ENCODE results near the gene FNIP2. TPM values are rescaled to one million over a fixed set of nuclear protein-coding genes. Genes with fewer than 3 reads are reported as not detected.

FNIP2 gene
- total and polyA plus RNA-seq, 9 of the 15 experiments (the other 6 are each of a cell fraction or from before 2014, with no cell fraction given) = 1.7 to 15.5 (median 8.3) TPM

DNA sequence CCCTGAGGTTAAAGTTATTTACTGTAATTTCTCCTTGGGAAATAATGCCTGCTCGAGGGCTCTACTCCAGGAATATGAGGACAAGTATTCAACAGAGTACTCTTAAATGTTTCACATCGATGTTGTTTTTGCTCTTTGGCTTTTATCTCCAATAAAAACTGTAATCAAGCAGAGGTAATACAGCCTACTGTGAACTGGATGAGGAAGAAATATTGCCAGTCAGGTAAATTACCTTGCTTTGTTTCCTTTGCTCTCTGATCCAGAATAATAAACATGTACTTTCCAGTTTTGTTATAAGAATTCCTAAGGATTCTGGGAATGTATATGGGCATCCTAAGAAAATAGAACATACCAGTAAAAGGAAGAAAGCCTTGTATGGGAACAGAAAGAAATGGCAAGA lies 60.4 kb downstream of the FNIP2 start:
- H3K9ac ChIP-seq (ENCODE audit: insufficient read depth in 1 of 2, low read depth in 2 of 2, low read length in 2 of 2) = no peak overlapping the region
- H3K9me3 ChIP-seq (replicated peaks; ENCODE audit: control insufficient read depth, insufficient read depth, low read depth, low read length) = no peaks in the 10 kb centered on the region
- no peak overlapping the region for H3K4me3 ChIP-seq
- H3K4me2 ChIP-seq (ENCODE audit: insufficient read depth, low read length) = no peak overlapping the region
- peaks cover 7 to 39% of the 10 kb centered on the region in 2 experiments; a peak in 4 of 5 replicates for H3K4me1 ChIP-seq (replicated peaks in 1 of 2; ENCODE audit: control insufficient read depth in 2 of 2, insufficient read depth in 2 of 2, low read length in 2 of 2)
- whole genome bisulfite sequencing (ENCODE audit: insufficient coverage, low coverage, missing lambda C conversion rate) = 62% methylated on average over 2 of the region's 2 CpGs
- no peak for ATAC-seq
- H3K27me3 ChIP-seq (ENCODE audit: control insufficient read depth in 2 of 2, insufficient read depth in 2 of 2, low read length in 2 of 2) = no peaks in the 10 kb centered on the region; a peak in 1 of 5 replicates
- ChIA-PET CTCF (ENCODE audit: low intra/inter-chr PET ratio) (no interaction called here), POLR2A (no interaction called here)
- H3K79me2 ChIP-seq (ENCODE audit: control insufficient read depth, insufficient read depth, low read length) = no peaks in the 10 kb centered on the region
- no TSS peak for BruUV-seq (replicated peaks)
- H3K36me3 ChIP-seq (ENCODE audit: control insufficient read depth, insufficient read depth, low read length) = peaks cover 17% of the 10 kb centered on the region
- H4K20me1 ChIP-seq (replicated peaks; ENCODE audit: control insufficient read depth, insufficient read depth, low read length) = no peaks in the 10 kb centered on the region
- no peak overlapping the region for H3K27ac ChIP-seq (ENCODE audit: extremely low read depth, low read depth, low read length)
- H3K9me1 ChIP-seq (ENCODE audit: control insufficient read depth, insufficient read depth, low read length) = no peaks in the 10 kb centered on the region
- in situ Hi-C loops (cut with MboI) (no loop called here), intact Hi-C loops (cut with micrococcal nuclease) (loop anchor here (10.0 kb wide), 1 partner anchor 54 kb away; no protein-coding TSS in a partner anchor)
- FAIRE-seq = no peak
- DNase-seq (ENCODE audit: extremely low read depth in 1 of 4, low spot score in 3 of 4) = no peak
- no peak overlapping the region for H2AFZ ChIP-seq (ENCODE audit: low read depth, low read length)
- TF ChIP-seq, protein P1, sequence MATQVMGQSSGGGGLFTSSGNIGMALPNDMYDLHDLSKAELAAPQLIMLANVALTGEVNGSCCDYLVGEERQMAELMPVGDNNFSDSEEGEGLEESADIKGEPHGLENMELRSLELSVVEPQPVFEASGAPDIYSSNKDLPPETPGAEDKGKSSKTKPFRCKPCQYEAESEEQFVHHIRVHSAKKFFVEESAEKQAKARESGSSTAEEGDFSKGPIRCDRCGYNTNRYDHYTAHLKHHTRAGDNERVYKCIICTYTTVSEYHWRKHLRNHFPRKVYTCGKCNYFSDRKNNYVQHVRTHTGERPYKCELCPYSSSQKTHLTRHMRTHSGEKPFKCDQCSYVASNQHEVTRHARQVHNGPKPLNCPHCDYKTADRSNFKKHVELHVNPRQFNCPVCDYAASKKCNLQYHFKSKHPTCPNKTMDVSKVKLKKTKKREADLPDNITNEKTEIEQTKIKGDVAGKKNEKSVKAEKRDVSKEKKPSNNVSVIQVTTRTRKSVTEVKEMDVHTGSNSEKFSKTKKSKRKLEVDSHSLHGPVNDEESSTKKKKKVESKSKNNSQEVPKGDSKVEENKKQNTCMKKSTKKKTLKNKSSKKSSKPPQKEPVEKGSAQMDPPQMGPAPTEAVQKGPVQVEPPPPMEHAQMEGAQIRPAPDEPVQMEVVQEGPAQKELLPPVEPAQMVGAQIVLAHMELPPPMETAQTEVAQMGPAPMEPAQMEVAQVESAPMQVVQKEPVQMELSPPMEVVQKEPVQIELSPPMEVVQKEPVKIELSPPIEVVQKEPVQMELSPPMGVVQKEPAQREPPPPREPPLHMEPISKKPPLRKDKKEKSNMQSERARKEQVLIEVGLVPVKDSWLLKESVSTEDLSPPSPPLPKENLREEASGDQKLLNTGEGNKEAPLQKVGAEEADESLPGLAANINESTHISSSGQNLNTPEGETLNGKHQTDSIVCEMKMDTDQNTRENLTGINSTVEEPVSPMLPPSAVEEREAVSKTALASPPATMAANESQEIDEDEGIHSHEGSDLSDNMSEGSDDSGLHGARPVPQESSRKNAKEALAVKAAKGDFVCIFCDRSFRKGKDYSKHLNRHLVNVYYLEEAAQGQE (IDR thresholded peaks at IDR 0.05; ENCODE audit: borderline replicate concordance) = no peak
- TF ChIP-seq, protein P1 (CRISPR knock-in tag; IDR thresholded peaks at IDR 0.05; ENCODE audit: low read depth) = no peak
- TF ChIP-seq RBM17 (IDR thresholded peaks at IDR 0.05; ENCODE audit: borderline replicate concordance, low read depth, low read length) (no peak), ZNF75A (CRISPR knock-in tag; IDR thresholded peaks at IDR 0.05) (no peak), ZBTB7A (IDR thresholded peaks at IDR 0.05; ENCODE audit: borderline replicate concordance, control insufficient read depth, low read depth, low read length) (no peak), IRF2 (CRISPR knock-in tag; IDR thresholded peaks at IDR 0.05) (no peak), MCM7 (IDR thresholded peaks at IDR 0.05) (no peak), MYNN (IDR thresholded peaks at IDR 0.05) (no peak), MYNN (CRISPR knock-in tag; IDR thresholded peaks at IDR 0.05) (no peak), KDM2B (CRISPR knock-in tag; IDR thresholded peaks at IDR 0.05) (no peak), ETV5 (CRISPR knock-in tag; IDR thresholded peaks at IDR 0.05; ENCODE audit: low read depth) (no peak)
- TF ChIP-seq, protein P2, sequence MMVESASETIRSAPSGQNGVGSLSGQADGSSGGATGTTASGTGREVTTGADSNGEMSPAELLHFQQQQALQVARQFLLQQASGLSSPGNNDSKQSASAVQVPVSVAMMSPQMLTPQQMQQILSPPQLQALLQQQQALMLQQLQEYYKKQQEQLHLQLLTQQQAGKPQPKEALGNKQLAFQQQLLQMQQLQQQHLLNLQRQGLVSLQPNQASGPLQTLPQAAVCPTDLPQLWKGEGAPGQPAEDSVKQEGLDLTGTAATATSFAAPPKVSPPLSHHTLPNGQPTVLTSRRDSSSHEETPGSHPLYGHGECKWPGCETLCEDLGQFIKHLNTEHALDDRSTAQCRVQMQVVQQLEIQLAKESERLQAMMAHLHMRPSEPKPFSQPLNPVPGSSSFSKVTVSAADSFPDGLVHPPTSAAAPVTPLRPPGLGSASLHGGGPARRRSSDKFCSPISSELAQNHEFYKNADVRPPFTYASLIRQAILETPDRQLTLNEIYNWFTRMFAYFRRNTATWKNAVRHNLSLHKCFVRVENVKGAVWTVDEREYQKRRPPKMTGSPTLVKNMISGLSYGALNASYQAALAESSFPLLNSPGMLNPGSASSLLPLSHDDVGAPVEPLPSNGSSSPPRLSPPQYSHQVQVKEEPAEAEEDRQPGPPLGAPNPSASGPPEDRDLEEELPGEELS (CRISPR knock-in tag; IDR thresholded peaks at IDR 0.05; ENCODE audit: borderline replicate concordance) = no peak

All from K562 (cell line).